K562 (cell line): ENCODE data around the gene IL15RA. TPM values are rescaled to one million over a fixed set of nuclear protein-coding genes. Genes with fewer than 3 reads are reported as not detected.

ENCODE experiments used
- BRD9 ChIP-seq: fragments of 450-650 bp; IDR thresholded peaks from 2 replicates; pipeline ENCODE4 v1.6.1; 2018; ENCODE audit warnings: low read depth; ENCODE audit not compliant: partially characterized antibody
- ETV5 ChIP-seq: sonication (generic); formaldehyde crosslinking; IDR thresholded peaks from 2 replicates; pipeline ENCODE4 v1.4.0; 2020; ENCODE audit warnings: low read depth, mild to moderate bottlenecking, missing genetic modification reagents
- HNRNPUL1 ChIP-seq: fragments of 200-400 bp; formaldehyde crosslinking; IDR thresholded peaks from 2 replicates; pipeline ENCODE4 v1.6.1; 2017; ENCODE audit warnings: low read length
- LARP7 ChIP-seq: fragments of 450-650 bp; IDR thresholded peaks from 2 replicates; pipeline ENCODE4 v1.6.1; 2016
- MTA2 ChIP-seq: fragments of 450-650 bp; IDR thresholded peaks from 2 replicates; pipeline ENCODE4 v1.6.1; 2016; ENCODE audit warnings: low read depth
- NONO ChIP-seq, 2 experiments: fragments of 200-400 bp in 1 of 2; fragments of 450-650 bp in 1 of 2; formaldehyde crosslinking in 1 of 2; IDR thresholded peaks; 2 replicates each; pipeline ENCODE4 v1.6.1; 2017; ENCODE audit warnings: low read depth in 2 of 2, mild to moderate bottlenecking in 2 of 2, moderate library complexity in 2 of 2, low read length in 1 of 2
- RAD21 ChIP-seq, 2 experiments: fragments of 250-450 bp in 1 of 2; fragments of 450-650 bp in 1 of 2; sonication (Bioruptor Pico) in 1 of 2; formaldehyde crosslinking in 1 of 2; IDR thresholded peaks in 1 of 2; conservative IDR thresholded peaks in 1 of 2; 2 replicates each; pipeline versions ENCODE4 v1.4.0 to v1.8.0; 2020 to 2022; ENCODE audit warnings: mild to moderate bottlenecking in 2 of 2, moderate library complexity in 1 of 2
- SMAD2 ChIP-seq: fragments of 150-350 bp; IDR thresholded peaks from 2 replicates; pipeline ENCODE4 v1.6.1; 2014; ENCODE audit warnings: low read depth, mild to moderate bottlenecking, low read length
- SRF ChIP-seq, 2 experiments: fragments of 250-450, 450-650 bp in 1 of 2; sonication (Bioruptor Pico) in 1 of 2; sonication (generic) in 1 of 2; formaldehyde crosslinking; IDR thresholded peaks; 2 replicates each; pipeline versions ENCODE4 v1.5.0 to v1.5.1; 2020 to 2022; ENCODE audit warnings: mild to moderate bottlenecking in 1 of 2, missing genetic modification reagents in 1 of 2
- polyA plus RNA-seq, 8 experiments: library from polyadenylated mRNA; depleted of rRNA in 4 of 8; stranded (reverse) in 5 of 8; unstranded in 3 of 8; fragments of >200 nt; fragmentation: Nextera tagmentation in 2 of 8; fragmentation: Illumina TruSeq in 1 of 8; extraction: Ambion mirVana in 2 of 8; extraction: Trizol in 1 of 8; gene quantifications; 2 replicates each; pipeline versions ENCODE4 v1.2.1 to v1.2.3, GENCODE V29; 2011 to 2014; ENCODE audit warnings: inconsistent platforms in 1 of 8, missing spikeins in 1 of 8
- total RNA-seq, 7 experiments: library from RNA; depleted of rRNA in 6 of 7; stranded (reverse); fragments of >200 nt in 6 of 7; fragmentation: Illumina TruSeq in 2 of 7; extraction: Trizol in 2 of 7; gene quantifications; 2 replicates each; pipeline versions ENCODE4 v1.2.1 to v1.2.3, GENCODE V29; 2011 to 2021; ENCODE audit warnings: low replicate concordance in 1 of 7
- TF ChIP-seq, protein P1 (sequence below): sonication (generic); formaldehyde crosslinking; IDR thresholded peaks from 2 replicates; pipeline ENCODE4 v1.8.0; 2023; ENCODE audit warnings: mild to moderate bottlenecking, missing genetic modification reagents
- TF ChIP-seq, protein P2 (sequence below), 2 experiments: IDR thresholded peaks; 2 replicates each; pipeline ENCODE4 v1.6.1; 2012; ENCODE audit warnings: improper control_type of control experiment in 2 of 2, low read depth in 2 of 2, low read length in 2 of 2, borderline replicate concordance in 1 of 2
- TF ChIP-seq, protein P3 (sequence below): IDR thresholded peaks from 2 replicates; pipeline ENCODE4 v1.6.1; 2011; ENCODE audit not compliant: insufficient read length; ENCODE audit errors: extremely low read depth
- TF ChIP-seq, protein P4 (sequence below): sonication (generic); formaldehyde crosslinking; IDR thresholded peaks from 2 replicates; pipeline ENCODE4 v1.4.0; 2020; ENCODE audit warnings: mild to moderate bottlenecking, missing genetic modification reagents

Gene IL15RA
- total and polyA plus RNA-seq, 9 of the 15 experiments (the other 6 are each of a cell fraction or from before 2014, with no cell fraction given): 1.2 to 11.7 (median 8.0) TPM

DNA sequence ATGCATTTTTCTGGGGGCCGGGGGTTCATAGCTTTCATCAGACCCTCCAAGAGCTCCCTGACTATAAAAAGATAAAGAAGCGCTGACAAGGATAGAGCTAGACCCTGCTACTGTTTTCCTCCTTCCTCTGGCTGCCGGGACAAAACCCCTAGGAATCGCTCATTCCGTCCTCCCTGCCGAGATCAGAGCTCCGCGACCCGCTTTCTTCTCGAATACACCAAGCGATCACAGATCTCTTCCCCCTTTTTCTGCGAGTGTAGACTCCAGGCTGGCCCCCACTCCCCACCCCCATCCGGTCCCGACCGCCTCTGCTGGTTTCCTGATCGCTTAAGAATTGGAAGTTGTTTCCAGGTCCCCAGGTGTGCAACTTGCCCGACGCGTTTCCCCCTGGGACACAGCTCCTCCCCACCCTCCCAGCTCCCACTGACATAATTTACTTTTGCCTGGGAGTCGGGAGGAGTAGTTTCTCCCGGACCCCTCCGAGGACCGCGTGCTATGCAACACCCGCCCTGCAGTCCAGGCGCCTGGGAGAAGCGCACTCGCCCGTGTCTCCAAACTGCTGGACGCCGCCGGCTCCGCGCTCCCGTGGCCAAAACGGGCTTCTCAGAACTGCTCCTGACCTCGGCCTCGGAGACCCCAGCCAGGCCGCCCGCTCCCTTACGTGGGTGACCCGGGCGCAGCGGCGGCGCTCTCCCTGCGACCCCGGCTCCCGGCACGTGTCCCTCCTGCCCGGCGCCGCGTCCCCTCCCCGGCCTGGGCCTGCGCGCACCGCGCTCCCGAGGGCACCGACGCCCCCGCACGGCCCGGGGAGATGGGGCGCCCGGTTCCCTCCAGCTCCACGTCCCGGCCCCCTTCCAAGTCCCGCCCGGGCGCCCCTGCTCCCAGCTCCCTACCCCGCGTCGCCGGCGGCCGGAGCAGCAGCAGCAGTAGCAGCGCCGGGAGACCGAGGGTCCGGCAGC, 552 bp downstream of the IL15RA start (continued):
- TF ChIP-seq SMAD2 (no peak), MTA2 (no peak), HNRNPUL1 (no peak), BRD9 (no peak), SRF (CRISPR knock-in tag; IDR thresholded peaks at IDR 0.05) (no peak), NONO (IDR thresholded peaks at IDR 0.05; ENCODE audit: low read depth in 2 of 2, low read length in 1 of 2) (no peak; a peak in 4 of 4 replicates), LARP7 (no peak), RAD21 (CRISPR knock-in tag; conservative IDR thresholded peaks at IDR 0.05 in 1 of 2, IDR thresholded peaks at IDR 0.05 in 1 of 2) (no peak), ETV5 (peak; percentile 57; the same call in 1 of the 2 replicates)
- TF ChIP-seq, protein P1, sequence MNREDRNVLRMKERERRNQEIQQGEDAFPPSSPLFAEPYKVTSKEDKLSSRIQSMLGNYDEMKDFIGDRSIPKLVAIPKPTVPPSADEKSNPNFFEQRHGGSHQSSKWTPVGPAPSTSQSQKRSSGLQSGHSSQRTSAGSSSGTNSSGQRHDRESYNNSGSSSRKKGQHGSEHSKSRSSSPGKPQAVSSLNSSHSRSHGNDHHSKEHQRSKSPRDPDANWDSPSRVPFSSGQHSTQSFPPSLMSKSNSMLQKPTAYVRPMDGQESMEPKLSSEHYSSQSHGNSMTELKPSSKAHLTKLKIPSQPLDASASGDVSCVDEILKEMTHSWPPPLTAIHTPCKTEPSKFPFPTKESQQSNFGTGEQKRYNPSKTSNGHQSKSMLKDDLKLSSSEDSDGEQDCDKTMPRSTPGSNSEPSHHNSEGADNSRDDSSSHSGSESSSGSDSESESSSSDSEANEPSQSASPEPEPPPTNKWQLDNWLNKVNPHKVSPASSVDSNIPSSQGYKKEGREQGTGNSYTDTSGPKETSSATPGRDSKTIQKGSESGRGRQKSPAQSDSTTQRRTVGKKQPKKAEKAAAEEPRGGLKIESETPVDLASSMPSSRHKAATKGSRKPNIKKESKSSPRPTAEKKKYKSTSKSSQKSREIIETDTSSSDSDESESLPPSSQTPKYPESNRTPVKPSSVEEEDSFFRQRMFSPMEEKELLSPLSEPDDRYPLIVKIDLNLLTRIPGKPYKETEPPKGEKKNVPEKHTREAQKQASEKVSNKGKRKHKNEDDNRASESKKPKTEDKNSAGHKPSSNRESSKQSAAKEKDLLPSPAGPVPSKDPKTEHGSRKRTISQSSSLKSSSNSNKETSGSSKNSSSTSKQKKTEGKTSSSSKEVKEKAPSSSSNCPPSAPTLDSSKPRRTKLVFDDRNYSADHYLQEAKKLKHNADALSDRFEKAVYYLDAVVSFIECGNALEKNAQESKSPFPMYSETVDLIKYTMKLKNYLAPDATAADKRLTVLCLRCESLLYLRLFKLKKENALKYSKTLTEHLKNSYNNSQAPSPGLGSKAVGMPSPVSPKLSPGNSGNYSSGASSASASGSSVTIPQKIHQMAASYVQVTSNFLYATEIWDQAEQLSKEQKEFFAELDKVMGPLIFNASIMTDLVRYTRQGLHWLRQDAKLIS (CRISPR knock-in tag): no peak
- TF ChIP-seq, protein P2, sequence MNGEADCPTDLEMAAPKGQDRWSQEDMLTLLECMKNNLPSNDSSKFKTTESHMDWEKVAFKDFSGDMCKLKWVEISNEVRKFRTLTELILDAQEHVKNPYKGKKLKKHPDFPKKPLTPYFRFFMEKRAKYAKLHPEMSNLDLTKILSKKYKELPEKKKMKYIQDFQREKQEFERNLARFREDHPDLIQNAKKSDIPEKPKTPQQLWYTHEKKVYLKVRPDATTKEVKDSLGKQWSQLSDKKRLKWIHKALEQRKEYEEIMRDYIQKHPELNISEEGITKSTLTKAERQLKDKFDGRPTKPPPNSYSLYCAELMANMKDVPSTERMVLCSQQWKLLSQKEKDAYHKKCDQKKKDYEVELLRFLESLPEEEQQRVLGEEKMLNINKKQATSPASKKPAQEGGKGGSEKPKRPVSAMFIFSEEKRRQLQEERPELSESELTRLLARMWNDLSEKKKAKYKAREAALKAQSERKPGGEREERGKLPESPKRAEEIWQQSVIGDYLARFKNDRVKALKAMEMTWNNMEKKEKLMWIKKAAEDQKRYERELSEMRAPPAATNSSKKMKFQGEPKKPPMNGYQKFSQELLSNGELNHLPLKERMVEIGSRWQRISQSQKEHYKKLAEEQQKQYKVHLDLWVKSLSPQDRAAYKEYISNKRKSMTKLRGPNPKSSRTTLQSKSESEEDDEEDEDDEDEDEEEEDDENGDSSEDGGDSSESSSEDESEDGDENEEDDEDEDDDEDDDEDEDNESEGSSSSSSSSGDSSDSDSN (IDR thresholded peaks at IDR 0.05; ENCODE audit: borderline replicate concordance in 1 of 2, low read depth in 2 of 2, low read length in 2 of 2): peak in 1 of 2 experiments; percentile 2; a peak in 2 of 4 replicates
- TF ChIP-seq, protein P3, sequence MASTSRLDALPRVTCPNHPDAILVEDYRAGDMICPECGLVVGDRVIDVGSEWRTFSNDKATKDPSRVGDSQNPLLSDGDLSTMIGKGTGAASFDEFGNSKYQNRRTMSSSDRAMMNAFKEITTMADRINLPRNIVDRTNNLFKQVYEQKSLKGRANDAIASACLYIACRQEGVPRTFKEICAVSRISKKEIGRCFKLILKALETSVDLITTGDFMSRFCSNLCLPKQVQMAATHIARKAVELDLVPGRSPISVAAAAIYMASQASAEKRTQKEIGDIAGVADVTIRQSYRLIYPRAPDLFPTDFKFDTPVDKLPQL: no peak
- TF ChIP-seq, protein P4, sequence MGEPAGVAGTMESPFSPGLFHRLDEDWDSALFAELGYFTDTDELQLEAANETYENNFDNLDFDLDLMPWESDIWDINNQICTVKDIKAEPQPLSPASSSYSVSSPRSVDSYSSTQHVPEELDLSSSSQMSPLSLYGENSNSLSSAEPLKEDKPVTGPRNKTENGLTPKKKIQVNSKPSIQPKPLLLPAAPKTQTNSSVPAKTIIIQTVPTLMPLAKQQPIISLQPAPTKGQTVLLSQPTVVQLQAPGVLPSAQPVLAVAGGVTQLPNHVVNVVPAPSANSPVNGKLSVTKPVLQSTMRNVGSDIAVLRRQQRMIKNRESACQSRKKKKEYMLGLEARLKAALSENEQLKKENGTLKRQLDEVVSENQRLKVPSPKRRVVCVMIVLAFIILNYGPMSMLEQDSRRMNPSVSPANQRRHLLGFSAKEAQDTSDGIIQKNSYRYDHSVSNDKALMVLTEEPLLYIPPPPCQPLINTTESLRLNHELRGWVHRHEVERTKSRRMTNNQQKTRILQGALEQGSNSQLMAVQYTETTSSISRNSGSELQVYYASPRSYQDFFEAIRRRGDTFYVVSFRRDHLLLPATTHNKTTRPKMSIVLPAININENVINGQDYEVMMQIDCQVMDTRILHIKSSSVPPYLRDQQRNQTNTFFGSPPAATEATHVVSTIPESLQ (CRISPR knock-in tag): 0 out of 2 replicates have a peak, but pooled peaks have one; percentile 87
